GM23338 (cell line): ENCODE results near the gene CYB561D1. TPM values are rescaled to one million over a fixed set of nuclear protein-coding genes. Genes with fewer than 3 reads are reported as not detected.

ENCODE experiments used
- ATAC-seq: fragments of 200-7000 bp; cut with Tn5 transposase; 3 replicates; pipeline ENCODE4 v1.9.1; 2020
- DNase-seq: peaks from one replicate; pipeline ENCODE4 v3.0.0-alpha.2; 2015; ENCODE audit warnings: low spot score
- H2AFZ ChIP-seq: fragments of 200-600 bp; sonication (generic); 2 replicates; pipeline ENCODE4 v1.8.0; 2016; ENCODE audit warnings: antibody characterized with exemption, mild to moderate bottlenecking, moderate library complexity
- H3F3A ChIP-seq: fragments of 200-600 bp; sonication (generic); replicated peaks from 2 replicates; pipeline ENCODE4 v1.8.0; 2017; ENCODE audit warnings: antibody characterized with exemption, mixed run types, low read depth
- H3K27ac ChIP-seq: fragments of 200-600 bp; sonication (generic); 2 replicates; pipeline ENCODE4 v1.6.1; 2016; ENCODE audit warnings: low read depth
- H3K27me3 ChIP-seq: fragments of 200-600 bp; sonication (generic); 2 replicates; pipeline ENCODE4 v1.8.0; 2016; ENCODE audit warnings: mild to moderate bottlenecking, mixed run types, moderate library complexity; ENCODE audit not compliant: insufficient read depth
- H3K36me3 ChIP-seq: fragments of 200-600 bp; sonication (generic); 2 replicates; pipeline ENCODE4 v1.8.0; 2016; ENCODE audit warnings: mild to moderate bottlenecking; ENCODE audit not compliant: insufficient read depth
- H3K4me1 ChIP-seq: fragments of 200-600 bp; sonication (generic); 2 replicates; pipeline ENCODE4 v1.8.0; 2016; ENCODE audit warnings: mild to moderate bottlenecking, moderate library complexity; ENCODE audit not compliant: insufficient read depth
- H3K4me2 ChIP-seq: fragments of 200-600 bp; sonication (generic); 2 replicates; pipeline ENCODE4 v1.7.1; 2017; ENCODE audit warnings: mixed run types
- H3K4me3 ChIP-seq: fragments of 200-600 bp; sonication (generic); 2 replicates; pipeline ENCODE4 v1.6.1; 2016; ENCODE audit warnings: mixed run types
- H3K79me2 ChIP-seq: fragments of 200-600 bp; sonication (generic); replicated peaks from 2 replicates; pipeline ENCODE4 v1.8.0; 2017; ENCODE audit warnings: mild to moderate bottlenecking; ENCODE audit not compliant: insufficient read depth
- H3K9me2 ChIP-seq: fragments of 200-600 bp; sonication (generic); 2 replicates; pipeline ENCODE4 v1.8.0; 2017; ENCODE audit not compliant: insufficient read depth
- H4K20me1 ChIP-seq: fragments of 200-600 bp; sonication (generic); replicated peaks from 2 replicates; pipeline ENCODE4 v1.8.0; 2017; ENCODE audit warnings: mild to moderate bottlenecking; ENCODE audit not compliant: insufficient read depth
- H3K27ac Mint-ChIP-seq: 2 replicates; pipeline ENCODE4 v1.8.0; 2020; ENCODE audit warnings: inconsistent platforms, mild to moderate bottlenecking, moderate library complexity, mixed read lengths
- H3K27me3 Mint-ChIP-seq: 3 replicates; pipeline ENCODE4 v1.8.0; 2022; ENCODE audit warnings: low read depth, mild to moderate bottlenecking, moderate library complexity, mixed read lengths, inconsistent platforms; ENCODE audit not compliant: insufficient read depth, poor library complexity
- H3K36me3 Mint-ChIP-seq: 3 replicates; pipeline ENCODE4 v1.8.0; 2021; ENCODE audit warnings: low read depth, mild to moderate bottlenecking, inconsistent platforms, moderate library complexity, mixed read lengths
- H3K4me1 Mint-ChIP-seq: 3 replicates; pipeline ENCODE4 v1.8.0; 2020; ENCODE audit warnings: mild to moderate bottlenecking, inconsistent platforms, mixed read lengths
- H3K4me3 Mint-ChIP-seq: 3 replicates; pipeline ENCODE4 v1.8.0; 2021; ENCODE audit warnings: moderate library complexity, mild to moderate bottlenecking, inconsistent platforms, mixed read lengths
- H3K9me3 Mint-ChIP-seq: 3 replicates; pipeline ENCODE4 v1.8.0; 2020; ENCODE audit warnings: moderate library complexity, mild to moderate bottlenecking, inconsistent platforms, mixed read lengths
- CREB1 ChIP-seq: fragments of 250-450 bp; sonication (Bioruptor Pico); IDR thresholded peaks from 2 replicates; pipeline ENCODE4 v1.5.0; 2020; ENCODE audit warnings: low read depth, mild to moderate bottlenecking, moderate library complexity
- CTCF ChIP-seq, 2 experiments: fragments of 200-600 bp in 1 of 2; sonication (generic) in 1 of 2; conservative IDR thresholded peaks; 2 replicates each; pipeline versions ENCODE4 v1.5.1 to v1.6.1; 2016 to 2017; ENCODE audit warnings: antibody characterized with exemption in 2 of 2, low read depth in 2 of 2, mild to moderate bottlenecking in 2 of 2, moderate library complexity in 1 of 2
- ETS1 ChIP-seq: IDR thresholded peaks from 2 replicates; pipeline ENCODE4 v1.6.1; 2016; ENCODE audit warnings: antibody characterized with exemption
- EZH2 ChIP-seq: fragments of 200-600 bp; sonication (generic); IDR thresholded peaks from one replicate; pipeline ENCODE4 v1.8.0; 2017; ENCODE audit warnings: antibody characterized with exemption, mild to moderate bottlenecking, low read depth; ENCODE audit not compliant: unreplicated experiment
- EZH2phosphoT487 ChIP-seq: fragments of 200-600 bp; sonication (generic); IDR thresholded peaks from one replicate; pipeline ENCODE4 v1.8.1; 2018; ENCODE audit warnings: antibody characterized with exemption; ENCODE audit not compliant: unreplicated experiment
- JUNB ChIP-seq: IDR thresholded peaks from one replicate; pipeline ENCODE4 v1.6.1; 2016; ENCODE audit warnings: antibody characterized with exemption; ENCODE audit not compliant: unreplicated experiment
- NANOG ChIP-seq: IDR thresholded peaks from 2 replicates; pipeline ENCODE4 v1.6.1; 2016; ENCODE audit warnings: antibody characterized with exemption, borderline replicate concordance
- POLR2AphosphoS5 ChIP-seq: IDR thresholded peaks from 2 replicates; pipeline ENCODE4 v1.6.1; 2016; ENCODE audit warnings: antibody characterized with exemption, low read depth
- REST ChIP-seq: IDR thresholded peaks from one replicate; pipeline ENCODE4 v1.6.1; 2018; ENCODE audit warnings: antibody characterized with exemption; ENCODE audit not compliant: unreplicated experiment
- STAT1 ChIP-seq: IDR thresholded peaks from one replicate; pipeline ENCODE4 v1.6.1; 2016; ENCODE audit warnings: antibody characterized with exemption; ENCODE audit not compliant: unreplicated experiment
- ZNF114 ChIP-seq: fragments of 250-450 bp; sonication (Bioruptor Pico); IDR thresholded peaks from 2 replicates; pipeline ENCODE4 v1.5.0; 2020; ENCODE audit warnings: mild to moderate bottlenecking, moderate library complexity
- ZNF331 ChIP-seq: fragments of 250-450 bp; sonication (Bioruptor Pico); IDR thresholded peaks from 2 replicates; pipeline ENCODE4 v1.5.0; 2020; ENCODE audit warnings: low read depth, mild to moderate bottlenecking, moderate library complexity
- ZNF462 ChIP-seq: fragments of 250-450 bp; sonication (Bioruptor Pico); IDR thresholded peaks from 2 replicates; pipeline ENCODE4 v1.5.0; 2020; ENCODE audit warnings: mild to moderate bottlenecking, moderate library complexity
- polyA plus RNA-seq: library from polyadenylated mRNA; unstranded; fragments of >200 nt; fragmentation: Nextera tagmentation; extraction: Ambion mirVana; gene quantifications from 2 replicates; pipeline ENCODE4 v1.2.1, GENCODE V29; 2016
- total RNA-seq: library from RNA; depleted of rRNA; stranded (reverse); fragments of >200 nt; shearing (Covaris generic); gene quantifications from 2 replicates; pipeline ENCODE4 v1.2.3, GENCODE V29; 2014

The CYB561D1 gene
- total and polyA plus RNA-seq, 2 experiments from 2014 or later = 0.95 to 2.7 TPM

GRCh38 chr1:109477821-109478220 is 16.1 kb upstream of the CYB561D1 start:
- H3K79me2 ChIP-seq = no peaks in the 10 kb centered on the region
- no peak; the same call in 2 of the 3 replicates for ATAC-seq
- no peak for TF ChIP-seq ZNF331
- TF ChIP-seq CTCF (conservative IDR thresholded peaks at IDR 0.05; ENCODE audit: low read depth in 2 of 2) = no peak
- TF ChIP-seq ZNF114 (CRISPR knock-in tag) = no peak
- TF ChIP-seq CREB1 (CRISPR knock-in tag) = no peak
- no peak for TF ChIP-seq REST
- no peak for TF ChIP-seq POLR2AphosphoS5
- TF ChIP-seq EZH2 = no peak
- no peak for TF ChIP-seq STAT1
- TF ChIP-seq ETS1 = no peak
- TF ChIP-seq JUNB = no peak
- no peak for TF ChIP-seq EZH2phosphoT487
- no peak for TF ChIP-seq ZNF462 (CRISPR knock-in tag)
- TF ChIP-seq NANOG = no peak
- no peaks in the 10 kb centered on the region for H3K9me2 ChIP-seq
- H3K36me3 Mint-ChIP-seq = no peaks in the 10 kb centered on the region; the same call in 2 of the 3 replicates
- H3K4me1 ChIP-seq = no peaks in the 10 kb centered on the region; the same call in 1 of the 2 replicates
- DNase-seq = no peak
- H3K36me3 ChIP-seq = no peaks in the 10 kb centered on the region
- H3K27me3 Mint-ChIP-seq = peaks cover 6% of the 10 kb centered on the region
- H3K4me2 ChIP-seq = no peak overlapping the region
- H3K27ac ChIP-seq = no peak overlapping the region
- H3K4me3 Mint-ChIP-seq = no peak overlapping the region
- H3F3A ChIP-seq = no peaks in the 10 kb centered on the region
- no peak overlapping the region for H3K27ac Mint-ChIP-seq
- H3K9me3 Mint-ChIP-seq = no peaks in the 10 kb centered on the region; the same call in 2 of the 3 replicates
- no peak overlapping the region for H3K4me3 ChIP-seq
- H3K4me1 Mint-ChIP-seq = peaks cover 10% of the 10 kb centered on the region
- H2AFZ ChIP-seq = no peak overlapping the region
- peaks cover 10% of the 10 kb centered on the region; the same call in 1 of the 2 replicates for H3K27me3 ChIP-seq
- no peaks in the 10 kb centered on the region for H4K20me1 ChIP-seq
